Progenitor cell of endocrine pancreas (in vitro differentiated cells): Measurements from ENCODE around the gene CAMSAP1. TPM values are rescaled to one million over a fixed set of nuclear protein-coding genes. Genes with fewer than 3 reads are reported as not detected.

Source experiments
- DNase-seq: peaks from one replicate; pipeline ENCODE4 v3.0.0; 2021; ENCODE audit warnings: low spot score; ENCODE audit not compliant: unreplicated experiment
- H3K27ac Mint-ChIP-seq: 2 replicates; pipeline ENCODE4 v1.8.0; 2021; ENCODE audit warnings: mild to moderate bottlenecking, moderate library complexity, mixed read lengths
- H3K27me3 Mint-ChIP-seq: 2 replicates; pipeline ENCODE4 v1.8.0; 2021; ENCODE audit warnings: mixed read lengths
- H3K36me3 Mint-ChIP-seq: 2 replicates; pipeline ENCODE4 v1.8.0; 2022; ENCODE audit warnings: mixed read lengths; ENCODE audit not compliant: insufficient read depth
- H3K4me1 Mint-ChIP-seq: 2 replicates; pipeline ENCODE4 v1.8.0; 2021; ENCODE audit warnings: low read depth, mixed read lengths
- H3K4me3 Mint-ChIP-seq: 2 replicates; pipeline ENCODE4 v1.8.0; 2021; ENCODE audit warnings: low read depth, mild to moderate bottlenecking, moderate library complexity, mixed read lengths
- H3K9me3 Mint-ChIP-seq: 2 replicates; pipeline ENCODE4 v1.8.0; 2021; ENCODE audit warnings: low read depth, mixed read lengths
- CTCF ChIP-seq: fragments of 200-600 bp; sonication (generic); IDR thresholded peaks from one replicate; pipeline ENCODE4 v1.5.0; 2021; ENCODE audit warnings: antibody characterized with exemption, mild to moderate bottlenecking; ENCODE audit not compliant: unreplicated experiment
- total RNA-seq: library from RNA; stranded (reverse); gene quantifications from 2 replicates; pipeline ENCODE4 v1.2.1, GENCODE V29; 2021

CAMSAP1 gene
- total RNA-seq, 1 donor from 2014 or later, result 82.2 TPM

- no peak for TF ChIP-seq CTCF
- H3K4me3 Mint-ChIP-seq, result no peak overlapping the region
- H3K27ac Mint-ChIP-seq, result no peak overlapping the region
- no peaks in the 10 kb centered on the region for H3K27me3 Mint-ChIP-seq
- DNase-seq, result no peak
- H3K36me3 Mint-ChIP-seq, result no peaks in the 10 kb centered on the region
- no peaks in the 10 kb centered on the region for H3K4me1 Mint-ChIP-seq
- H3K9me3 Mint-ChIP-seq, result no peaks in the 10 kb centered on the region
These were observed 131.4 kb downstream of the CAMSAP1 start for GRCh38 chr9:135775911-135776310.

GRCh38 chr9:135774794-135775525 lies 132.4 kb downstream of the CAMSAP1 start:
- TF ChIP-seq CTCF, result no peak
- Mint-ChIP-seq H3K27ac (no peak overlapping the region), H3K4me3 (no peak overlapping the region), H3K36me3 (no peaks in the 10 kb centered on the region), H3K27me3 (no peaks in the 10 kb centered on the region), H3K4me1 (no peaks in the 10 kb centered on the region), H3K9me3 (no peaks in the 10 kb centered on the region)
- no peak for DNase-seq

- H3K36me3 Mint-ChIP-seq, result no peaks in the 10 kb centered on the region
- no peak overlapping the region for H3K27ac Mint-ChIP-seq
- TF ChIP-seq CTCF, result no peak
- H3K9me3 Mint-ChIP-seq, result no peaks in the 10 kb centered on the region
- no peak for DNase-seq
- no peak overlapping the region for H3K4me3 Mint-ChIP-seq
- no peaks in the 10 kb centered on the region for H3K4me1 Mint-ChIP-seq
- H3K27me3 Mint-ChIP-seq, result no peaks in the 10 kb centered on the region
These were observed 133.1 kb downstream of the CAMSAP1 start for GRCh38 chr9:135774239-135774747.

- no peaks in the 10 kb centered on the region for H3K9me3 Mint-ChIP-seq
- no peak overlapping the region for H3K27ac Mint-ChIP-seq
- DNase-seq, result no peak
- TF ChIP-seq CTCF, result no peak
- H3K36me3 Mint-ChIP-seq, result no peaks in the 10 kb centered on the region
- H3K4me1 Mint-ChIP-seq, result no peaks in the 10 kb centered on the region
- H3K4me3 Mint-ChIP-seq, result no peak overlapping the region
- H3K27me3 Mint-ChIP-seq, result no peaks in the 10 kb centered on the region
These were observed 133.7 kb downstream of the CAMSAP1 start for GRCh38 chr9:135773530-135774238.

GRCh38 chr9:135772702-135773493 lies 134.4 kb downstream of the CAMSAP1 start:
- Mint-ChIP-seq H3K4me3 (no peak overlapping the region), H3K27ac (no peak overlapping the region), H3K27me3 (no peaks in the 10 kb centered on the region), H3K9me3 (no peaks in the 10 kb centered on the region), H3K36me3 (no peaks in the 10 kb centered on the region), H3K4me1 (no peaks in the 10 kb centered on the region)
- TF ChIP-seq CTCF, result no peak
- DNase-seq, result no peak
